Measurements from ENCODE around the gene GAPT.
A peak's percentile ranks its signal among the peaks of the same experiment; 100 is the strongest.

GRCh38 chr5:58459146-58460001, 31.9 kb upstream of the GAPT start:
- peak in 1 of 2 donors; percentile 2 for TF ChIP-seq CTCF (conservative IDR thresholded peaks at IDR 0.05 in 1 of 2, IDR thresholded peaks at IDR 0.05 in 1 of 2; ENCODE audit: extremely low read depth in 1 of 2, insufficient read depth in 1 of 2, low read depth in 1 of 2, low read length in 2 of 2)
- TF ChIP-seq EZH2 (IDR thresholded peaks at IDR 0.05; ENCODE audit: borderline replicate concordance, low read length): no peak
